Measurements from ENCODE around the gene HYKK.
"Not testable (repeated sequence)": the region's sequence is repeated elsewhere in the genome, so short reads cannot be mapped to it uniquely, and the experiment has no call there.

Gene HYKK

GRCh38 chr15:78524230-78524629, 16.9 kb downstream of the HYKK start:
- intact Hi-C loops (cut with micrococcal nuclease): no loop called here
- H3K27ac Mint-ChIP-seq: no peak overlapping the region
- H3K27me3 Mint-ChIP-seq: no peaks in the 10 kb centered on the region
- no peaks in the 10 kb centered on the region for H3K4me1 Mint-ChIP-seq (ENCODE audit: low read depth)
- H3K9me3 Mint-ChIP-seq: no peaks in the 10 kb centered on the region
- H3K4me3 Mint-ChIP-seq: no peak overlapping the region
- no peaks in the 10 kb centered on the region for H3K36me3 Mint-ChIP-seq (ENCODE audit: low read depth)

- Mint-ChIP-seq H3K36me3 (ENCODE audit: low read depth) (no peaks in the 10 kb centered on the region), H3K9me3 (no peaks in the 10 kb centered on the region), H3K27me3 (no peaks in the 10 kb centered on the region), H3K4me3 (no peak overlapping the region), H3K4me1 (ENCODE audit: low read depth) (no peaks in the 10 kb centered on the region), H3K27ac (no peak overlapping the region)
- intact Hi-C loops (cut with micrococcal nuclease): no loop called here
Measured at GRCh38 chr15:78527325-78527724, 19.9 kb downstream of the HYKK start.

GRCh38 chr15:78533331-78533730, 26.0 kb downstream of the HYKK start:
- Mint-ChIP-seq H3K27me3 (no peaks in the 10 kb centered on the region), H3K36me3 (ENCODE audit: low read depth) (no peaks in the 10 kb centered on the region), H3K4me1 (ENCODE audit: low read depth) (peaks cover 11% of the 10 kb centered on the region), H3K27ac (no peak overlapping the region), H3K4me3 (no peak overlapping the region), H3K9me3 (no peaks in the 10 kb centered on the region)
- intact Hi-C loops (cut with micrococcal nuclease): no loop called here

- Mint-ChIP-seq H3K9me3 (no peaks in the 10 kb centered on the region), H3K27ac (peak overlapping the region; percentile 25), H3K4me3 (no peak overlapping the region), H3K36me3 (ENCODE audit: low read depth) (peaks cover 13% of the 10 kb centered on the region), H3K27me3 (no peaks in the 10 kb centered on the region), H3K4me1 (ENCODE audit: low read depth) (peaks cover 22% of the 10 kb centered on the region)
- intact Hi-C loops (cut with micrococcal nuclease): loop anchor here (5.0 kb wide), 1 partner anchor 99 kb away; the partner anchor contains the start of gene IREB2
Measured at GRCh38 chr15:78536134-78536533, 28.8 kb downstream of the HYKK start.

- Mint-ChIP-seq H3K27ac (no peak overlapping the region), H3K4me1 (ENCODE audit: low read depth) (peaks cover 35% of the 10 kb centered on the region), H3K36me3 (ENCODE audit: low read depth) (peaks cover 24% of the 10 kb centered on the region), H3K27me3 (no peaks in the 10 kb centered on the region), H3K4me3 (no peak overlapping the region), H3K9me3 (no peaks in the 10 kb centered on the region)
- intact Hi-C loops (cut with micrococcal nuclease): loop anchor here (5.0 kb wide), 1 partner anchor 100 kb away; the partner anchor contains the start of gene IREB2
Measured at GRCh38 chr15:78537266-78537905, 30.0 kb downstream of the HYKK start.

- H3K9me3 Mint-ChIP-seq: no peaks in the 10 kb centered on the region
- H3K4me1 Mint-ChIP-seq (ENCODE audit: low read depth): peaks cover 39% of the 10 kb centered on the region
- H3K4me3 Mint-ChIP-seq: no peak overlapping the region
- no peaks in the 10 kb centered on the region for H3K27me3 Mint-ChIP-seq
- intact Hi-C loops (cut with micrococcal nuclease): loop anchor here (5.0 kb wide), 1 partner anchor 101 kb away; the partner anchor contains the start of gene IREB2
- peaks cover 33% of the 10 kb centered on the region for H3K36me3 Mint-ChIP-seq (ENCODE audit: low read depth)
- no peak overlapping the region for H3K27ac Mint-ChIP-seq
Measured at GRCh38 chr15:78538358-78538757, 31.0 kb downstream of the HYKK start.

- intact Hi-C loops (cut with micrococcal nuclease): loop anchor here (5.0 kb wide), 1 partner anchor 102 kb away; the partner anchor contains the start of gene IREB2
- Mint-ChIP-seq H3K36me3 (ENCODE audit: low read depth) (peaks cover 46% of the 10 kb centered on the region), H3K4me1 (ENCODE audit: low read depth) (peaks cover 39% of the 10 kb centered on the region), H3K4me3 (peak overlapping the region; percentile 95), H3K27ac (peak overlapping the region; percentile 99)
- not testable (repeated sequence) for H3K27me3 Mint-ChIP-seq, H3K9me3 Mint-ChIP-seq
Measured at GRCh38 chr15:78539464-78540140, 32.2 kb downstream of the HYKK start.

- H3K27ac Mint-ChIP-seq: peak within 1 kb of the TSS; percentile 99
- H3K4me3 Mint-ChIP-seq: peak within 1 kb of the TSS; percentile 95
- peaks cover 39% of the 10 kb centered on the region for H3K4me1 Mint-ChIP-seq (ENCODE audit: low read depth)
- H3K27me3 Mint-ChIP-seq: no peaks in the 10 kb centered on the region
- H3K36me3 Mint-ChIP-seq (ENCODE audit: low read depth): peaks cover 52% of the 10 kb centered on the region
- no peaks in the 10 kb centered on the region for H3K9me3 Mint-ChIP-seq
- intact Hi-C loops (cut with micrococcal nuclease): no loop called here
Measured at GRCh38 chr15:78540141-78540870, 32.9 kb downstream of the HYKK start, which contains the start of gene PSMA4. TSS of gene PSMA4 (plus strand) at chr15:78540444. CDS start at chr15:78541928, 1,484 bp downstream.

- Mint-ChIP-seq H3K36me3 (ENCODE audit: low read depth) (peaks cover 60% of the 10 kb centered on the region), H3K27ac (peak overlapping the region; percentile 99), H3K4me1 (ENCODE audit: low read depth) (peaks cover 37% of the 10 kb centered on the region), H3K9me3 (no peaks in the 10 kb centered on the region), H3K27me3 (no peaks in the 10 kb centered on the region), H3K4me3 (peak overlapping the region; percentile 95)
- intact Hi-C loops (cut with micrococcal nuclease): no loop called here
Measured at GRCh38 chr15:78540871-78541743, 33.7 kb downstream of the HYKK start.

GRCh38 chr15:78541744-78542034, 34.3 kb downstream of the HYKK start:
- Mint-ChIP-seq H3K9me3 (no peaks in the 10 kb centered on the region), H3K27ac (peak overlapping the region; percentile 99), H3K4me3 (peak overlapping the region; percentile 95), H3K36me3 (ENCODE audit: low read depth) (peaks cover 66% of the 10 kb centered on the region), H3K4me1 (ENCODE audit: low read depth) (peaks cover 31% of the 10 kb centered on the region), H3K27me3 (no peaks in the 10 kb centered on the region)
- intact Hi-C loops (cut with micrococcal nuclease): no loop called here

GRCh38 chr15:78542647-78543046, 35.3 kb downstream of the HYKK start:
- Mint-ChIP-seq H3K27me3 (no peaks in the 10 kb centered on the region), H3K4me3 (no peak overlapping the region), H3K4me1 (ENCODE audit: low read depth) (peaks cover 28% of the 10 kb centered on the region), H3K36me3 (ENCODE audit: low read depth) (peaks cover 76% of the 10 kb centered on the region), H3K9me3 (no peaks in the 10 kb centered on the region), H3K27ac (no peak overlapping the region)
- intact Hi-C loops (cut with micrococcal nuclease): no loop called here

- H3K9me3 Mint-ChIP-seq: no peaks in the 10 kb centered on the region
- peaks cover 1% of the 10 kb centered on the region for H3K27me3 Mint-ChIP-seq
- H3K27ac Mint-ChIP-seq: no peak overlapping the region
- no peak overlapping the region for H3K4me3 Mint-ChIP-seq
- peaks cover 7% of the 10 kb centered on the region for H3K4me1 Mint-ChIP-seq (ENCODE audit: low read depth)
- H3K36me3 Mint-ChIP-seq (ENCODE audit: low read depth): peaks cover 60% of the 10 kb centered on the region
- intact Hi-C loops (cut with micrococcal nuclease): no loop called here
Measured at GRCh38 chr15:78550194-78550593, 42.8 kb downstream of the HYKK start.

GRCh38 chr15:78550815-78551214, 43.4 kb downstream of the HYKK start:
- Mint-ChIP-seq H3K27ac (no peak overlapping the region), H3K27me3 (peaks cover 1% of the 10 kb centered on the region), H3K36me3 (ENCODE audit: low read depth) (peaks cover 54% of the 10 kb centered on the region), H3K9me3 (no peaks in the 10 kb centered on the region), H3K4me3 (no peak overlapping the region), H3K4me1 (ENCODE audit: low read depth) (peaks cover 7% of the 10 kb centered on the region)
- intact Hi-C loops (cut with micrococcal nuclease): no loop called here
